ENCODE results near the gene P2RY2. TPM values are rescaled to one million over a fixed set of nuclear protein-coding genes. Genes with fewer than 3 reads are reported as not detected.

The P2RY2 gene
- total RNA-seq, 1 experiment from 2014 or later: 22.5 TPM

GRCh38 chr11:73171436-73172161 lies 46.5 kb upstream of the P2RY2 start:
- TF ChIP-seq, protein P1, sequence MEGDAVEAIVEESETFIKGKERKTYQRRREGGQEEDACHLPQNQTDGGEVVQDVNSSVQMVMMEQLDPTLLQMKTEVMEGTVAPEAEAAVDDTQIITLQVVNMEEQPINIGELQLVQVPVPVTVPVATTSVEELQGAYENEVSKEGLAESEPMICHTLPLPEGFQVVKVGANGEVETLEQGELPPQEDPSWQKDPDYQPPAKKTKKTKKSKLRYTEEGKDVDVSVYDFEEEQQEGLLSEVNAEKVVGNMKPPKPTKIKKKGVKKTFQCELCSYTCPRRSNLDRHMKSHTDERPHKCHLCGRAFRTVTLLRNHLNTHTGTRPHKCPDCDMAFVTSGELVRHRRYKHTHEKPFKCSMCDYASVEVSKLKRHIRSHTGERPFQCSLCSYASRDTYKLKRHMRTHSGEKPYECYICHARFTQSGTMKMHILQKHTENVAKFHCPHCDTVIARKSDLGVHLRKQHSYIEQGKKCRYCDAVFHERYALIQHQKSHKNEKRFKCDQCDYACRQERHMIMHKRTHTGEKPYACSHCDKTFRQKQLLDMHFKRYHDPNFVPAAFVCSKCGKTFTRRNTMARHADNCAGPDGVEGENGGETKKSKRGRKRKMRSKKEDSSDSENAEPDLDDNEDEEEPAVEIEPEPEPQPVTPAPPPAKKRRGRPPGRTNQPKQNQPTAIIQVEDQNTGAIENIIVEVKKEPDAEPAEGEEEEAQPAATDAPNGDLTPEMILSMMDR (conservative IDR thresholded peaks at IDR 0.05): no peak
- TF ChIP-seq EZH2 (IDR thresholded peaks at IDR 0.05; ENCODE audit: low read depth): no peak
- Histone ChIP-seq H3F3A (ENCODE audit: insufficient read depth, low read depth) (no peaks in the 10 kb centered on the region), H3K9me3 (ENCODE audit: insufficient read depth, low read depth) (no peaks in the 10 kb centered on the region), H3K4me2 (peak overlapping the region; percentile 22; the same call in 1 of the 2 replicates), H3K79me2 (ENCODE audit: low read depth) (no peaks in the 10 kb centered on the region), H3K9me2 (ENCODE audit: insufficient read depth) (no peaks in the 10 kb centered on the region), H3K27me3 (ENCODE audit: insufficient read depth, low read depth) (no peaks in the 10 kb centered on the region), H3K4me3 (no peak overlapping the region), H3K27ac (no peak overlapping the region), H2AFZ (no peak overlapping the region), H3K36me3 (ENCODE audit: low read depth) (no peaks in the 10 kb centered on the region), H4K20me1 (ENCODE audit: insufficient read depth) (no peaks in the 10 kb centered on the region), H3K4me1 (replicated peaks; ENCODE audit: insufficient read depth) (peaks cover 21% of the 10 kb centered on the region)
- ChIA-PET CTCF (no interaction called here), POLR2A (ENCODE audit: unreplicated experiment) (no interaction called here)
- BruUV-seq (replicated peaks): no TSS peak
- intact Hi-C loops (cut with micrococcal nuclease; ENCODE audit: unreplicated experiment): no loop called here
- no peak for DNase-seq

DNA sequence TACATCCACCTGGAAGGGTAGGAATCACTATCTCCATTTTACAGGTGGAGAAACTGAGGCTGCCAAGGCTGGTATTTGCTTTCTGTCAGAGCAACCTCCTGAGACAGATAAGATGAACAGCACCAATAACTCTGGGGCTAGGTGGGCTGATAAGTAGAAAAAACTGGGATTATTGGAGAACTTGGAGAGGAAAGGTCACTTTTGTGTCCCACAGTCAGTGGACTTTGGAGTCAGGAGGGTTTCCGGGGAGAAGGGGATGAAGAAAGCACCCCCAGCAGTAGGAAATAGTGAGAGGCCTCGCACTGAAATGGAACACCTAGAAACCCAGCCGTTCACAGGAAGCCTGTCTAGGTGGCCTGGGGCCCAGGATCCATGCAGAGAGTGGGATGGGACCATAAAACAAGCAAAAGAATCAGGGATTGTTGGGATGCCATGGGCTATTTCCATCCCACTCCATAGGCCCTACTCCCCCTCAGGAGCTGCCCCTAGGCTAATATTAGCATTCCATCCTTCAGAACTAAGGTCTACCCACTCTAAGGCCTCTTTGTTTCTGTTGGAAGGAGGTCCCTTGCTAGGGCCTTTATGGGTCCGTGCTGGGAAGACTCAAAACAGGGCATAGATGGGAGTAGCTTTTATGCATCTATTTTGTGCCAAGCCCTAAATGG lies 45.0 kb upstream of the P2RY2 start:
- no peak overlapping the region for H3K4me3 ChIP-seq
- DNase-seq: no peak
- H3K9me3 ChIP-seq (ENCODE audit: insufficient read depth, low read depth): no peaks in the 10 kb centered on the region
- H3K9me2 ChIP-seq (ENCODE audit: insufficient read depth): no peaks in the 10 kb centered on the region
- no peaks in the 10 kb centered on the region for H3K36me3 ChIP-seq (ENCODE audit: low read depth)
- H3K27ac ChIP-seq: no peak overlapping the region
- no peaks in the 10 kb centered on the region for H4K20me1 ChIP-seq (ENCODE audit: insufficient read depth)
- ChIA-PET POLR2A (ENCODE audit: unreplicated experiment) (no interaction called here), CTCF (no interaction called here)
- no peaks in the 10 kb centered on the region for H3K79me2 ChIP-seq (ENCODE audit: low read depth)
- no peak for TF ChIP-seq EZH2 (IDR thresholded peaks at IDR 0.05; ENCODE audit: low read depth)
- TF ChIP-seq, protein P1 (conservative IDR thresholded peaks at IDR 0.05): no peak
- no TSS peak for BruUV-seq (replicated peaks)
- H3K4me1 ChIP-seq (replicated peaks; ENCODE audit: insufficient read depth): peaks cover 35% of the 10 kb centered on the region
- no peak overlapping the region for H3K4me2 ChIP-seq
- peaks cover 10% of the 10 kb centered on the region; the same call in 1 of the 2 replicates for H3F3A ChIP-seq (ENCODE audit: insufficient read depth, low read depth)
- no peak overlapping the region for H2AFZ ChIP-seq
- no peaks in the 10 kb centered on the region for H3K27me3 ChIP-seq (ENCODE audit: insufficient read depth, low read depth)
- intact Hi-C loops (cut with micrococcal nuclease; ENCODE audit: unreplicated experiment): no loop called here

- POLR2A ChIA-PET (ENCODE audit: unreplicated experiment): no interaction called here
- no TSS peak for BruUV-seq (replicated peaks)
These were observed 44.2 kb upstream of the P2RY2 start for GRCh38 chr11:73173755-73174494.

More at GRCh38 chr11:73173755-73174494, 44.2 kb upstream of the P2RY2 start:
- Histone ChIP-seq H3K79me2 (ENCODE audit: low read depth) (no peaks in the 10 kb centered on the region), H3K4me3 (no peak overlapping the region), H3K27me3 (ENCODE audit: insufficient read depth, low read depth) (no peaks in the 10 kb centered on the region), H3K27ac (no peak overlapping the region), H3K4me2 (no peak overlapping the region), H3K9me2 (ENCODE audit: insufficient read depth) (no peaks in the 10 kb centered on the region), H2AFZ (no peak overlapping the region), H3K9me3 (ENCODE audit: insufficient read depth, low read depth) (no peaks in the 10 kb centered on the region), H4K20me1 (ENCODE audit: insufficient read depth) (no peaks in the 10 kb centered on the region), H3K36me3 (ENCODE audit: low read depth) (no peaks in the 10 kb centered on the region), H3K4me1 (replicated peaks; ENCODE audit: insufficient read depth) (peaks cover 35% of the 10 kb centered on the region), H3F3A (ENCODE audit: insufficient read depth, low read depth) (peaks cover 10% of the 10 kb centered on the region; the same call in 1 of the 2 replicates)
- TF ChIP-seq, protein P1 (conservative IDR thresholded peaks at IDR 0.05): no peak
- TF ChIP-seq EZH2 (IDR thresholded peaks at IDR 0.05; ENCODE audit: low read depth): no peak
- no peak for DNase-seq
- CTCF ChIA-PET: no interaction called here
- intact Hi-C loops (cut with micrococcal nuclease; ENCODE audit: unreplicated experiment): no loop called here

Measured in PC-9 (cell line).